Chondrocyte (in vitro differentiated cells): Measurements from ENCODE around the gene ZNF189. TPM values are rescaled to one million over a fixed set of nuclear protein-coding genes. Genes with fewer than 3 reads are reported as not detected.

Experiments
- DNase-seq: peaks from one replicate; pipeline ENCODE4 v3.0.0; 2021; ENCODE audit warnings: mixed read lengths, low spot score
- H3K27ac Mint-ChIP-seq: one replicate; pipeline ENCODE4 v1.8.0; 2021; ENCODE audit warnings: mild to moderate bottlenecking, moderate library complexity, mixed read lengths; ENCODE audit not compliant: unreplicated experiment
- H3K27me3 Mint-ChIP-seq: 2 replicates; pipeline ENCODE4 v1.8.0; 2021; ENCODE audit warnings: low read depth, mixed read lengths
- H3K36me3 Mint-ChIP-seq: 2 replicates; pipeline ENCODE4 v1.8.0; 2021; ENCODE audit warnings: low read depth, mixed read lengths
- H3K4me1 Mint-ChIP-seq: 2 replicates; pipeline ENCODE4 v1.8.0; 2021; ENCODE audit warnings: low read depth, mild to moderate bottlenecking, mixed read lengths
- H3K4me3 Mint-ChIP-seq: one replicate; pipeline ENCODE4 v1.8.0; 2021; ENCODE audit warnings: mild to moderate bottlenecking, moderate library complexity, mixed read lengths; ENCODE audit not compliant: unreplicated experiment
- H3K9me3 Mint-ChIP-seq: 2 replicates; pipeline ENCODE4 v1.8.0; 2021; ENCODE audit warnings: low read depth, mixed read lengths
- CTCF ChIP-seq: fragments of 200-600 bp; sonication (generic); IDR thresholded peaks from 2 replicates; pipeline ENCODE4 v1.5.0; 2021; ENCODE audit warnings: antibody characterized with exemption, mild to moderate bottlenecking, moderate library complexity
- total RNA-seq: library from RNA; stranded (reverse); gene quantifications from 3 replicates; pipeline ENCODE4 v1.2.1, GENCODE V29; 2021

The ZNF189 gene
- total RNA-seq, 1 donor from 2014 or later, result 18.5 TPM

GRCh38 chr9:101414839-101415238 is 16.2 kb downstream of the ZNF189 start:
- H3K27ac Mint-ChIP-seq, result no peak overlapping the region
- DNase-seq, result no peak
- TF ChIP-seq CTCF, result no peak
- peaks cover 21% of the 10 kb centered on the region for H3K4me1 Mint-ChIP-seq
- H3K4me3 Mint-ChIP-seq, result no peak overlapping the region
- peaks cover 44% of the 10 kb centered on the region for H3K9me3 Mint-ChIP-seq
- H3K36me3 Mint-ChIP-seq, result peaks cover 21% of the 10 kb centered on the region
- H3K27me3 Mint-ChIP-seq, result no peaks in the 10 kb centered on the region

GRCh38 chr9:101415578-101415977 is 16.9 kb downstream of the ZNF189 start:
- Mint-ChIP-seq H3K4me1 (peaks cover 21% of the 10 kb centered on the region), H3K27me3 (no peaks in the 10 kb centered on the region), H3K4me3 (no peak overlapping the region)

GRCh38 chr9:101417389-101417788 is 18.7 kb downstream of the ZNF189 start:
- Mint-ChIP-seq H3K27me3 (no peaks in the 10 kb centered on the region), H3K4me1 (peaks cover 37% of the 10 kb centered on the region)

More at GRCh38 chr9:101415578-101415977, 16.9 kb downstream of the ZNF189 start:
- peaks cover 41% of the 10 kb centered on the region for H3K9me3 Mint-ChIP-seq
- no peak overlapping the region for H3K27ac Mint-ChIP-seq
- DNase-seq, result no peak
- H3K36me3 Mint-ChIP-seq, result peaks cover 20% of the 10 kb centered on the region
- no peak for TF ChIP-seq CTCF

GRCh38 chr9:101417977-101418376 is 19.3 kb downstream of the ZNF189 start:
- Mint-ChIP-seq H3K27ac (no peak overlapping the region), H3K4me3 (no peak overlapping the region), H3K36me3 (peaks cover 8% of the 10 kb centered on the region), H3K27me3 (no peaks in the 10 kb centered on the region), H3K4me1 (peaks cover 43% of the 10 kb centered on the region), H3K9me3 (peaks cover 24% of the 10 kb centered on the region)
- no peak for TF ChIP-seq CTCF
- DNase-seq, result no peak

More at GRCh38 chr9:101417389-101417788, 18.7 kb downstream of the ZNF189 start:
- peaks cover 28% of the 10 kb centered on the region for H3K9me3 Mint-ChIP-seq
- no peak for TF ChIP-seq CTCF
- H3K36me3 Mint-ChIP-seq, result peaks cover 11% of the 10 kb centered on the region
- H3K4me3 Mint-ChIP-seq, result no peak overlapping the region
- H3K27ac Mint-ChIP-seq, result no peak overlapping the region
- DNase-seq, result no peak

GRCh38 chr9:101418518-101419430 is 20.1 kb downstream of the ZNF189 start:
- DNase-seq, result no peak
- peaks cover 51% of the 10 kb centered on the region for H3K4me1 Mint-ChIP-seq

More at GRCh38 chr9:101418518-101419430, 20.1 kb downstream of the ZNF189 start:
- Mint-ChIP-seq H3K36me3 (peaks cover 7% of the 10 kb centered on the region), H3K9me3 (peaks cover 16% of the 10 kb centered on the region), H3K4me3 (no peak overlapping the region), H3K27ac (peak overlapping the region; percentile 85), H3K27me3 (no peaks in the 10 kb centered on the region)
- TF ChIP-seq CTCF, result no peak
